Smooth muscle cell (in vitro differentiated cells): ENCODE data around the gene COX18. TPM values are rescaled to one million over a fixed set of nuclear protein-coding genes. Genes with fewer than 3 reads are reported as not detected.

ENCODE experiments used
- DNase-seq: peaks from one replicate; lab custom pipeline; 2025; ENCODE audit not compliant: unreplicated experiment; lab: John Stamatoyannopoulos, UW
- H2AFZ ChIP-seq: fragments of 200-600 bp; sonication (generic); 2 replicates; pipeline ENCODE4 v1.6.0; 2016; ENCODE audit warnings: antibody characterized with exemption, low read depth, mild to moderate bottlenecking
- H3F3A ChIP-seq: fragments of 200-600 bp; sonication (generic); 2 replicates; pipeline ENCODE4 v1.6.0; 2017; ENCODE audit warnings: antibody characterized with exemption, low read depth
- H3K27ac ChIP-seq: fragments of 200-600 bp; sonication (generic); 2 replicates; pipeline ENCODE4 v1.5.1; 2016; ENCODE audit warnings: low read depth, mild to moderate bottlenecking
- H3K27me3 ChIP-seq: fragments of 200-600 bp; sonication (generic); 2 replicates; pipeline ENCODE4 v1.6.1; 2016; ENCODE audit warnings: low read depth, mild to moderate bottlenecking
- H3K36me3 ChIP-seq: fragments of 200-600 bp; sonication (generic); 2 replicates; pipeline ENCODE4 v1.5.1; 2016; ENCODE audit warnings: low read depth
- H3K4me1 ChIP-seq: fragments of 200-600 bp; sonication (generic); 2 replicates; pipeline ENCODE4 v1.5.1; 2016; ENCODE audit warnings: low read depth
- H3K4me2 ChIP-seq: fragments of 200-600 bp; sonication (generic); 2 replicates; pipeline ENCODE4 v1.6.0; 2016; ENCODE audit warnings: mild to moderate bottlenecking
- H3K4me3 ChIP-seq: fragments of 200-600 bp; sonication (generic); 2 replicates; pipeline ENCODE4 v1.5.1; 2016; ENCODE audit warnings: mild to moderate bottlenecking
- H3K79me2 ChIP-seq: fragments of 200-600 bp; sonication (generic); 2 replicates; pipeline ENCODE4 v1.6.0; 2016; ENCODE audit warnings: low read depth, mild to moderate bottlenecking
- H3K9ac ChIP-seq: fragments of 200-600 bp; sonication (generic); 2 replicates; pipeline ENCODE4 v1.6.0; 2016; ENCODE audit warnings: low read depth
- H3K9me3 ChIP-seq: fragments of 200-600 bp; sonication (generic); replicated peaks from 2 replicates; pipeline ENCODE4 v1.5.1; 2016; ENCODE audit warnings: low read depth
- H4K20me1 ChIP-seq: fragments of 200-600 bp; sonication (generic); 2 replicates; pipeline ENCODE4 v1.6.0; 2016; ENCODE audit warnings: low read depth
- CTCF ChIP-seq: fragments of 200-600 bp; sonication (generic); IDR thresholded peaks from 2 replicates; pipeline ENCODE4 v1.5.1; 2017; ENCODE audit warnings: borderline replicate concordance, mild to moderate bottlenecking, antibody characterized with exemption; ENCODE audit not compliant: insufficient read depth, poor library complexity, severe bottlenecking
- WGBS: methylation state at CpG from one replicate; pipeline ENCODE4 v1.1.7; 2016; ENCODE audit warnings: low lambda C conversion rate; 5-methylcytosine and 5-hydroxymethylcytosine counted together
- polyA plus RNA-seq: library from polyadenylated mRNA; unstranded; fragments of >200 nt; fragmentation: Nextera tagmentation; extraction: Ambion mirVana; gene quantifications from 2 replicates; pipeline ENCODE4 v1.2.1, GENCODE V29; 2016
- total RNA-seq: library from RNA; depleted of rRNA; stranded (reverse); fragments of >200 nt; gene quantifications from 2 replicates; pipeline ENCODE4 v1.2.3, GENCODE V29; 2014

Gene COX18
- total and polyA plus RNA-seq, 2 experiments from 2014 or later = 7.1 to 24.2 TPM

GRCh38 chr4:73013310-73013709 is 56.2 kb downstream of the COX18 start:
- no peak for TF ChIP-seq CTCF
- H3K36me3 ChIP-seq = no peaks in the 10 kb centered on the region
- no peaks in the 10 kb centered on the region for H3K4me1 ChIP-seq
- 93% methylated on average over 1 of the region's 1 CpG for WGBS
- no peaks in the 10 kb centered on the region for H4K20me1 ChIP-seq
- H3K4me3 ChIP-seq = no peak overlapping the region
- H2AFZ ChIP-seq = no peak overlapping the region
- DNase-seq = no peak
- H3F3A ChIP-seq = no peaks in the 10 kb centered on the region
- H3K79me2 ChIP-seq = no peaks in the 10 kb centered on the region
- no peak overlapping the region for H3K27ac ChIP-seq
- no peaks in the 10 kb centered on the region for H3K27me3 ChIP-seq
- H3K4me2 ChIP-seq = no peak overlapping the region
- H3K9ac ChIP-seq = no peak overlapping the region
- H3K9me3 ChIP-seq = no peaks in the 10 kb centered on the region

GRCh38 chr4:73012673-73013072 is 56.8 kb downstream of the COX18 start:
- no peaks in the 10 kb centered on the region for H3K9me3 ChIP-seq
- H3K79me2 ChIP-seq = no peaks in the 10 kb centered on the region
- H3K36me3 ChIP-seq = no peaks in the 10 kb centered on the region
- H2AFZ ChIP-seq = no peak overlapping the region
- 96% methylated on average over 4 of the region's 4 CpGs for WGBS
- no peak overlapping the region for H3K4me2 ChIP-seq
- DNase-seq = no peak
- H3K9ac ChIP-seq = no peak overlapping the region
- H3K27me3 ChIP-seq = no peaks in the 10 kb centered on the region
- no peak overlapping the region for H3K4me3 ChIP-seq
- no peaks in the 10 kb centered on the region for H4K20me1 ChIP-seq
- no peaks in the 10 kb centered on the region for H3K4me1 ChIP-seq
- no peak for TF ChIP-seq CTCF
- H3F3A ChIP-seq = no peaks in the 10 kb centered on the region
- no peak overlapping the region for H3K27ac ChIP-seq

- no peaks in the 10 kb centered on the region for H3F3A ChIP-seq
- H3K9me3 ChIP-seq = no peaks in the 10 kb centered on the region
- H3K36me3 ChIP-seq = no peaks in the 10 kb centered on the region
- no peak for DNase-seq
- H4K20me1 ChIP-seq = no peaks in the 10 kb centered on the region
- H2AFZ ChIP-seq = no peak overlapping the region
- H3K79me2 ChIP-seq = no peaks in the 10 kb centered on the region
- H3K27me3 ChIP-seq = no peaks in the 10 kb centered on the region
- 93% methylated on average over 4 of the region's 4 CpGs for WGBS
- no peak overlapping the region for H3K27ac ChIP-seq
- no peaks in the 10 kb centered on the region for H3K4me1 ChIP-seq
- no peak for TF ChIP-seq CTCF
- H3K4me3 ChIP-seq = no peak overlapping the region
- no peak overlapping the region for H3K4me2 ChIP-seq
- H3K9ac ChIP-seq = no peak overlapping the region
These were observed 57.9 kb downstream of the COX18 start for GRCh38 chr4:73011629-73011985.

- no peak overlapping the region for H3K4me3 ChIP-seq
- DNase-seq = no peak
- no peak overlapping the region for H3K27ac ChIP-seq
- TF ChIP-seq CTCF = no peak
- no peak overlapping the region for H2AFZ ChIP-seq
- no peaks in the 10 kb centered on the region for H3F3A ChIP-seq
- H3K27me3 ChIP-seq = no peaks in the 10 kb centered on the region
- no peaks in the 10 kb centered on the region for H3K9me3 ChIP-seq
- no peak overlapping the region for H3K4me2 ChIP-seq
- no peak overlapping the region for H3K9ac ChIP-seq
- no peaks in the 10 kb centered on the region for H3K79me2 ChIP-seq
- H3K36me3 ChIP-seq = no peaks in the 10 kb centered on the region
- H3K4me1 ChIP-seq = no peaks in the 10 kb centered on the region
- H4K20me1 ChIP-seq = no peaks in the 10 kb centered on the region
- 96% methylated on average over 4 of the region's 4 CpGs for WGBS
These were observed 58.5 kb downstream of the COX18 start for GRCh38 chr4:73010789-73011628.
